Duodenal mucosa (tissue), 2 donors: ENCODE results near the gene AFF3.

Experiments
- H3K27ac ChIP-seq: one replicate; pipeline ENCODE4 v1.7.0; 2013; ENCODE audit warnings: low read depth, low read length
- H3K27me3 ChIP-seq, 2 donors: one replicate each; pipeline ENCODE4 v1.7.0; 2013; ENCODE audit warnings: low read length in 2 of 2, control low read depth in 1 of 2; ENCODE audit not compliant: insufficient read depth in 2 of 2, control insufficient read depth in 1 of 2
- H3K36me3 ChIP-seq, 2 donors: one replicate each; pipeline ENCODE4 v1.7.0; 2013; ENCODE audit warnings: low read length in 2 of 2, control low read depth in 1 of 2; ENCODE audit not compliant: insufficient read depth in 2 of 2, control insufficient read depth in 1 of 2
- H3K4me1 ChIP-seq, 2 donors: one replicate each; pipeline ENCODE4 v1.7.0; 2013; ENCODE audit warnings: low read length in 2 of 2, control low read depth in 1 of 2; ENCODE audit not compliant: insufficient read depth in 2 of 2, control insufficient read depth in 1 of 2
- H3K4me3 ChIP-seq, 2 donors: one replicate each; pipeline ENCODE4 v1.7.0; 2013; ENCODE audit warnings: low read length in 2 of 2, low read depth in 1 of 2
- H3K9ac ChIP-seq, 2 donors: one replicate each; pipeline ENCODE4 v1.7.0; 2013; ENCODE audit warnings: low read length in 2 of 2, low read depth in 1 of 2
- H3K9me3 ChIP-seq, 2 donors: one replicate each; pipeline ENCODE4 v1.7.0; 2013; ENCODE audit warnings: low read length in 2 of 2, control low read depth in 1 of 2; ENCODE audit not compliant: control insufficient read depth in 1 of 2

Gene AFF3

DNA sequence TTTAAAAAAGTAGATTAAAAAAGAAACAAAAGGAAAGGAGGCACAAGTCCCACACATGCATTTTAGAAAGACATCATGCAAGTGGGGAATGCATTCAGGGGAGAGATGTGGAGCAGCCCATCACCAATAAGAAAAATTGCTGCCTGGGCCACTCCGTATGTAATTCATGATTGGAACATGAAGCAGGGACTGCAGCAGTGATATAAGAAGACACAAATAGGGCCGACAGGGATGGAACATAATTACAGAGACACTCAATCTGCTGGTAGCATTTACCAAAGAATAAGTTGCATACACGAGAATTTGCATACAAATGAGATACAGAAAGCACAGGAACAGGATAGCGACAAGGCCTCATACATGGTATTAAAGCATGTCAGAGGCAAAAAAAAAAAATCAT, 6.5 kb upstream of the AFF3 start:
- no peaks in the 10 kb centered on the region for H3K36me3 ChIP-seq
- no peaks in the 10 kb centered on the region for H3K4me1 ChIP-seq
- no peak overlapping the region for H3K4me3 ChIP-seq
- no peak overlapping the region for H3K27ac ChIP-seq
- no peaks in the 10 kb centered on the region for H3K9me3 ChIP-seq
- no peak overlapping the region for H3K9ac ChIP-seq
- H3K27me3 ChIP-seq = no peaks in the 10 kb centered on the region

DNA sequence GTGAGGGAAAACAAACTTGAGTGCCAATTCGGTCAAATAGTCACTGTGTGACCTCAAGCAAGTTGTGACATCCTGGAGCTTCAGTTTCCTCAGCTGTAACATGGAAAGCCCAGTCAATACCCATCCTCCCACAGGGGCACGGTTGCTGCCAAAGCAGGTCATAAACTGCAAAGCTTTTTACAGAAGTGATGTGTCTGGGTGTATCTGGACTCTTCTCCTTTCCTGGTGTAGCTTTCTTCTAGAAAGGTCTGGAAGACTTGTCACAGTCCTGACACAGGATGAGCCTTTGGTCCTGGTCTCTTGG, 4.2 kb upstream of the AFF3 start:
- no peak overlapping the region for H3K9ac ChIP-seq

DNA sequence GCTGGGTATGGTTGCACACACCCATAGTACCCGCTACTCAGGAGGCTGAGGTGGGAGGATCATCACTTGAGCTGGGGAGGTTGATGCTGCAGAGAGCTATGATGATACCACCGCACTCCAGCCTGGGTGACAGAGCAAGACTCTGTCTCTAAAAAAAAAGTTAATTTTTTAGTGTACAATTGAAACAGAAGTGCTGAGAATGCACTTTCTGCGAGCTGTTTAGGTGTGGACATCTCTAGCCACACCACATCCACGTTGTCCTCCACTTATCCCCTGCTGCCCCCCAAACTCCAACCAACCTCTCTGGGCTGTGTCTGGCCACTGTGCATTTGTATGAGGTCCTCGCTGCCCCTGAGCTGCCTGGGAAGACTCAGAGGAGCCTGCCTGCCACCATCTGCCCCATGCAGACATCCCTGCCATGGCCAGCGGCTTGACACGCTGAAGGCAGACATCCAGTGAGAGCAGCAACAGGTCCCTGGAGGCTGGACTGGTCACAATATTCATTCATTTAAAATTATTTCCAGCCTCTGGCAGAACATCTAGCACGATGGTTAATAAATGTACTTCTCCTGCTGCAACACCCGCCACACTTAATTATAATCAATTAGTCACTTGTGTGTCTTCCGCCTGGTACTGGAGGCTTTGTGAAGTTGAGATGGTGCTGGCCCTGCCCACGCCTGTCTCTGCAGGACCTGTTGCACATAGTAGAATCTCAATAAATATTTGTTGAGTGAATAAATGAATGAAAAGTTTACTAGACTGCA, 3.7 kb upstream of the AFF3 start:
- Histone ChIP-seq H3K36me3 (no peaks in the 10 kb centered on the region), H3K27ac (no peak overlapping the region), H3K4me1 (no peaks in the 10 kb centered on the region), H3K4me3 (no peak overlapping the region), H3K9ac (no peak overlapping the region), H3K27me3 (no peaks in the 10 kb centered on the region), H3K9me3 (no peaks in the 10 kb centered on the region)

More for the DNA sequence above, 4.2 kb upstream of the AFF3 start:
- no peaks in the 10 kb centered on the region for H3K9me3 ChIP-seq
- no peaks in the 10 kb centered on the region for H3K27me3 ChIP-seq
- no peak overlapping the region for H3K4me3 ChIP-seq
- no peaks in the 10 kb centered on the region for H3K4me1 ChIP-seq
- no peaks in the 10 kb centered on the region for H3K36me3 ChIP-seq
- H3K27ac ChIP-seq = no peak overlapping the region

DNA sequence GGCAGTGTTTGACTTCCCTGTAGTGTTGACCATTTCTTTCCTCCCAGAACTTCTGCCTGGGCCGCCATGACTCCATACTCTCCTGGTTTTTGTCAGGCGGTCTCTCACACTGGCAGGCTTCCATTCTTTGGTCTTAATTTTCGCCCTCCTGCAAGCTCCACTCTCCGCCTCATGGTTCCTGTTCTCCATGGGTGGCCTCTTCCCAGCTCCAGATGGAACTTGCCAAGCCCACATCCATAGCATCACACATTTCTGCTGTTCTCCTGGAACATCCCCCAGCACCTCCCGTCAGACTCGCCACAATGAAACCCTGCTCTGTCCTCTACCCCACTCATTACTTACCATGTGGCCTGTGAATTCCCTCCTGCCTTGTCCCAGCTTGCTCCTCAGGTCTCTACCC, 896 bp upstream of the AFF3 start:
- no peak overlapping the region for H3K27ac ChIP-seq
- no peak overlapping the region for H3K9ac ChIP-seq
- H3K4me3 ChIP-seq = no peak overlapping the region
- no peaks in the 10 kb centered on the region for H3K27me3 ChIP-seq
- no peaks in the 10 kb centered on the region for H3K4me1 ChIP-seq
- H3K36me3 ChIP-seq = no peaks in the 10 kb centered on the region
- H3K9me3 ChIP-seq = no peaks in the 10 kb centered on the region

DNA sequence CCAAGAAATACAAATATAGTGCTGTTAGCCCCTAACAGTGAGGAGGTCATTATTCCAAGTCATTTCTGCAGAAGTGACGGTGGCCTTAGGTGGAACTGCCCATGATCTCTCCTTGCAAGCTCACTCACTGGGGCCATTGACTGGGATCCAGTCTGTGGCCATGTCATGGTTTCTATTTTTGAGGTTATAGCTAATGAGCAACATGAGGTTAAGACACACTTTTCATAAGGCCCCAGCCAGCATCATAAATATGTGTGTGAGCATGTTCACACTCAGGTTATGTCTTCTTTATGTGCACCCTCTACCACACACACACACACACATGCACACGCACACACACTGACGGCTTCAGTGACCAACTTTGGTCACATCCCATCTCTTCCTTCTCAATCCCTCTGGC, 484 bp downstream of the AFF3 start:
- Histone ChIP-seq H3K4me3 (peak overlapping the region in 1 of 2 donors; percentile 46), H3K9me3 (no peaks in the 10 kb centered on the region), H3K4me1 (no peaks in the 10 kb centered on the region), H3K27ac (no peak overlapping the region), H3K9ac (no peak overlapping the region), H3K36me3 (no peaks in the 10 kb centered on the region), H3K27me3 (no peaks in the 10 kb centered on the region)

DNA sequence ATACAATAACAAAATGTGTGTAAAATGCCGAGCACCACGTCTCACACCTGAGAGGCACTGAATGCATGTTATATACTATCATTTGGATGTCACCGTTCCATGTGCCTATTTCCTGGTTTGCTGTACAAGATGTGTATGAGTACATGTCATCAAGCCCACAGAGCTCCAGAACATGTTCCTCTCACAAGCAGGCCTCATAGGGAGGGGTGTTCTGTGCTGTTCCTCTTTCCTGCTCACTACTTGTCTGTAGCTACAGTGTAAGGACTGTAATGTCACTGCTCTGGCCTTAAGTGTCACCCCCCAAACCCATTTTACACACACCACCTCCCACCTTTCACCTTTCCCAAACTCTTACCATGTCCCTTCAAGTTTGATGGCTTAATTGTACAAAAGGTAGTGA, 1.8 kb downstream of the AFF3 start:
- Histone ChIP-seq H3K4me1 (no peaks in the 10 kb centered on the region), H3K27ac (no peak overlapping the region), H3K9me3 (no peaks in the 10 kb centered on the region), H3K36me3 (no peaks in the 10 kb centered on the region), H3K27me3 (no peaks in the 10 kb centered on the region), H3K4me3 (no peak overlapping the region), H3K9ac (no peak overlapping the region)

DNA sequence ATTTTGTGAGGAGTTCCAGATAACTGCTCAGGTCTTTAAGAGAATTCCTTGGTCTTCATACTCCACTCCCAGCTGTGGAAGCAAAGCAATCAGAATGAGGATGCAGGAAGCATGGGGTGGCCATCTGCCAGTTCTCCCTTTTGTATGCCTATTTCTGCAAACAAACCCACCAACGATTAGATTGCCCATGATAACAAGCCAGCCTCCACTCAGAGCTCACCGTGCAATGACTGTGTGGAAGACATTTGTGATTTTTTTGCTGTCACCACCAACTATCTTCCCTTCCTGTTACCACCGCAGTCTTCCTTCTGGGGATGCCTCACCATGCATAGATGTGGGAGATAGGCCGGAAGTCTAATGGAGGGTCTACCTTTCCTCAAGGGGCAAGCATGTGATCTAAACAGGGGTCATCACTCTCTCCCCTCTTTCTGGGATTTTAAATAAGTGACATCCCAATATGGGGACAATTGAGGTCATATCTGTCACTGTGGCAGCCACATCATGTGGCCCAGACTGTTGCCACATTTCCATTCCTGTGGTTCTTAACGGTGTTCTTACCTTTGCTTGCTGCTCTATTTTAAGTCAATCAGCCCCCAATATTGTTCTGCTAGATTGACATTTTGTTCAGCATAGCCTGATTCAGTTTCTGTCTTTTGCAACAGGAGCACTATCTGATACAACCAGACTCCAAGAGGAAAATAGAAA, 4.4 kb downstream of the AFF3 start:
- Histone ChIP-seq H3K4me3 (no peak overlapping the region), H3K27me3 (no peaks in the 10 kb centered on the region), H3K36me3 (no peaks in the 10 kb centered on the region), H3K4me1 (no peaks in the 10 kb centered on the region), H3K27ac (no peak overlapping the region), H3K9me3 (no peaks in the 10 kb centered on the region), H3K9ac (no peak overlapping the region)

DNA sequence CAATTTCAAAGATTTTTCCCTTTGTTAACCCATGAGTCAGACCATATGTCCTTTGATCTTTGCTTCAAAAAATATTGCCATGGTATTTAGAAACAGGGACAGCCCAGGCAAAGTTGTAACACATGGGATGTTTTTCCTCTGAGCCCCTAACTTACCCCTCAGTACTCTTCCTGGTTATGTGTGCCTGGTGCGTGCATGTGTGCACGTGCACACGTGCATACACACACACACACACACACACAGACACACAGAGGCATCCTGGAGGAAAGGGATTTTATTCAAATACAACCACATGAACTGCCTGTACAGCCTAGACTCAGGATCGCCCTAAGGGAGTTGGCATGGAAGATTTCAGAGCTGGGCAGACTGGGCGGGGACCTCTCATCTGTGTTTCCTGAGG, 5.1 kb downstream of the AFF3 start:
- no peak overlapping the region for H3K4me3 ChIP-seq
- no peaks in the 10 kb centered on the region for H3K4me1 ChIP-seq
- H3K27me3 ChIP-seq = no peaks in the 10 kb centered on the region
- no peaks in the 10 kb centered on the region for H3K9me3 ChIP-seq
- no peak overlapping the region for H3K9ac ChIP-seq
- H3K27ac ChIP-seq = no peak overlapping the region
- no peaks in the 10 kb centered on the region for H3K36me3 ChIP-seq

DNA sequence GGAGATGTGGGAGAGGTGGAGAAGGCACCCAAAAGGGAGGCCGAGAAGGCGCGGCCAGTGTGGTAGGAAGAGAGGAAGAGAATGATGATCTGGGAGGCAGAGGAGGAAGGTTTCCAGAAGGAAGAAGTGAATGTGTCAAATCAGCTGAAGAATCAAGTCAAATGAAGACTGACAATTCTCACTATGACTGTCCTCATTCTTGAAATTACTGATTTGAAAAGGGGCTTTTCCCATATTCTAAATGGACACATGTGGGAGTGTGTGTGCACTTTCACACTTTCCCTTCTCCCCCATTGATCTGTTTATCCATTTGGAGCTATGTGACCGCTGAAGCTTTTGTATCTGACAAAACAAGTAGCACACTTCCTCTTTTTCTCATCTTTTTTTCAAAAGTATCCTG, 6.1 kb downstream of the AFF3 start:
- no peak overlapping the region for H3K4me3 ChIP-seq
- H3K9ac ChIP-seq = no peak overlapping the region
- no peaks in the 10 kb centered on the region for H3K4me1 ChIP-seq
- H3K36me3 ChIP-seq = no peaks in the 10 kb centered on the region
- no peaks in the 10 kb centered on the region for H3K27me3 ChIP-seq
- H3K27ac ChIP-seq = no peak overlapping the region
- H3K9me3 ChIP-seq = no peaks in the 10 kb centered on the region

DNA sequence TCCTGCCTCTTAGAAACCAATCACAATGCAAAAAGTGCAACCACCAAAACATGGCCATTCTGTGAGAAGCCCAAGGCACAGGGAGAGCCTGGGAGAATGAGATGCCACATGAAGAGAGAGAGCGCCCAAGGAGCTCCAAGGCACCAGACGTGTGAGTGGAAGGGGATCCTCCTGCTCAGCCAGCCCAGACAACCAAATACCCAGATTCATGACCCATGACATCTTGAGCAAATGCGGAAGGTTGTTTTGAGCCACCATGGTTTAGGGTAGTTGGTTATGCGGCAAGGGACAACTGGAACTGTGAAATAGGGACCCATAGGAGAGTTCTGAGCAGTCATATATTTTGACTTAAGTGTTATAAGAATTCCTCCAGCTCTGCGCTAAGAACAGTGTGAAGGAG, 7.0 kb downstream of the AFF3 start:
- Histone ChIP-seq H3K9me3 (no peaks in the 10 kb centered on the region), H3K27me3 (no peaks in the 10 kb centered on the region), H3K36me3 (no peaks in the 10 kb centered on the region), H3K4me1 (no peaks in the 10 kb centered on the region), H3K4me3 (no peak overlapping the region), H3K9ac (no peak overlapping the region), H3K27ac (no peak overlapping the region)
